H1 (cell line): ENCODE data around the gene WASF1. TPM values are rescaled to one million over a fixed set of nuclear protein-coding genes. Genes with fewer than 3 reads are reported as not detected.

Source experiments
- CTCF ChIA-PET: fragments of 300-600 bp; sonication (Branson Sonifier 250); formaldehyde crosslinking; loops from one replicate; lab custom pipeline; 2021; ENCODE audit not compliant: partially characterized antibody; lab: Charles Lee
- POLR2A ChIA-PET: fragments of 300-600 bp; sonication (Branson Sonifier 250); formaldehyde crosslinking; loops from one replicate; lab custom pipeline; 2021; ENCODE audit warnings: inconsistent platforms; ENCODE audit not compliant: partially characterized antibody; lab: Charles Lee
- DNase-seq, 2 experiments: peaks; one replicate each; pipeline versions ENCODE4 v3.0.0 to v3.0.0-alpha.2; 2010 to 2022; ENCODE audit warnings: low spot score in 2 of 2, low read depth in 1 of 2, mixed read lengths in 1 of 2
- FAIRE-seq: peaks from 2 replicates; lab custom pipeline; 2011; peaks lifted over from hg19 to GRCh38; lab: Jason Lieb, UNC
- H2AFZ ChIP-seq: 2 replicates; pipeline ENCODE4 v1.8.1; 2012; ENCODE audit warnings: low read length, inconsistent platforms
- H2AK5ac ChIP-seq: 2 replicates; pipeline ENCODE4 v1.6.1; 2013; ENCODE audit warnings: low read depth, low read length
- H2BK120ac ChIP-seq: replicated peaks from 2 replicates; pipeline ENCODE3; 2013; ENCODE audit warnings: low read depth, low read length, inconsistent platforms
- H2BK12ac ChIP-seq: 2 replicates; pipeline ENCODE4 v1.6.1; 2013; ENCODE audit warnings: low read depth, low read length
- H2BK15ac ChIP-seq: 2 replicates; pipeline ENCODE4 v1.6.1; 2013; ENCODE audit warnings: low read length
- H2BK20ac ChIP-seq: 2 replicates; pipeline ENCODE4 v1.6.1; 2013; ENCODE audit warnings: low read length
- H2BK5ac ChIP-seq: 2 replicates; pipeline ENCODE4 v1.6.1; 2013; ENCODE audit warnings: low read depth, low read length
- H3K14ac ChIP-seq: 2 replicates; pipeline ENCODE4 v1.6.1; 2013; ENCODE audit warnings: inconsistent platforms; ENCODE audit not compliant: insufficient read length
- H3K18ac ChIP-seq: 2 replicates; pipeline ENCODE4 v1.6.1; 2013; ENCODE audit warnings: low read length; ENCODE audit errors: extremely low read depth
- H3K23ac ChIP-seq: 2 replicates; pipeline ENCODE4 v1.6.1; 2013; ENCODE audit warnings: inconsistent platforms; ENCODE audit not compliant: insufficient read length
- H3K23me2 ChIP-seq: 2 replicates; pipeline ENCODE4 v1.6.1; 2013; ENCODE audit warnings: low read depth, low read length
- H3K27ac ChIP-seq: 2 replicates; pipeline ENCODE4 v1.6.1; 2011; ENCODE audit warnings: low read depth, low read length, inconsistent platforms
- H3K27me3 ChIP-seq, 4 experiments: replicated peaks in 1 of 4; 1 replicate in 1 of 4; 2 replicates in 3 of 4; pipeline versions ENCODE4 v1.6.1 to v1.8.1; 2011 to 2013; ENCODE audit warnings: low read length in 3 of 4, mild to moderate bottlenecking in 3 of 4, inconsistent platforms in 2 of 4, mixed read lengths in 2 of 4, moderate library complexity in 1 of 4; ENCODE audit not compliant: control insufficient read depth in 3 of 4, insufficient read depth in 3 of 4; ENCODE audit errors: extremely low read depth in 1 of 4
- H3K36me3 ChIP-seq, 4 experiments: 2 replicates each; pipeline versions ENCODE4 v1.6.1 to v1.8.1; 2011 to 2013; ENCODE audit warnings: mild to moderate bottlenecking in 4 of 4, low read length in 3 of 4, moderate library complexity in 2 of 4, control low read depth in 1 of 4, inconsistent platforms in 1 of 4; ENCODE audit not compliant: insufficient read depth in 4 of 4, control insufficient read depth in 2 of 4
- H3K4ac ChIP-seq: replicated peaks from 2 replicates; pipeline ENCODE3; 2013; ENCODE audit warnings: low read length, low read depth, mixed read lengths, inconsistent platforms; ENCODE audit not compliant: insufficient read length
- H3K4me1 ChIP-seq, 4 experiments: replicated peaks in 1 of 4; 1 replicate in 1 of 4; 2 replicates in 3 of 4; pipeline versions ENCODE4 v1.6.1 to v1.8.1; 2011 to 2013; ENCODE audit warnings: low read length in 3 of 4, inconsistent platforms in 2 of 4, mixed read lengths in 1 of 4; ENCODE audit not compliant: insufficient read depth in 4 of 4, control insufficient read depth in 3 of 4
- H3K4me2 ChIP-seq, 2 experiments: 2 replicates each; pipeline versions ENCODE4 v1.6.1 to v1.8.1; 2011 to 2013; ENCODE audit warnings: low read depth in 2 of 2, low read length in 2 of 2, control low read depth in 1 of 2, inconsistent platforms in 1 of 2, mild to moderate bottlenecking in 1 of 2; ENCODE audit not compliant: insufficient read depth in 1 of 2
- H3K4me3 ChIP-seq, 4 experiments: fragments of 200-600, 300-600 bp in 1 of 4; sonication (generic), shearing (Covaris generic), sonication (Bioruptor Twin) in 1 of 4; 2 replicates each; pipeline versions ENCODE4 v1.5.1 to v1.8.1; 2011 to 2016; ENCODE audit warnings: low read length in 4 of 4, low read depth in 3 of 4, control low read depth in 2 of 4, inconsistent platforms in 2 of 4, mild to moderate bottlenecking in 2 of 4, mixed read lengths in 1 of 4, moderate library complexity in 1 of 4; ENCODE audit not compliant: insufficient read depth in 2 of 4; ENCODE audit errors: extremely low read depth in 1 of 4
- H3K56ac ChIP-seq: replicated peaks from 2 replicates; pipeline ENCODE3; 2013; ENCODE audit warnings: low read depth, mild to moderate bottlenecking, mixed read lengths, low read length, inconsistent platforms; ENCODE audit not compliant: insufficient read length
- H3K79me1 ChIP-seq: 2 replicates; pipeline ENCODE4 v1.6.1; 2013; ENCODE audit warnings: low read depth, low read length, control low read depth
- H3K79me2 ChIP-seq, 2 experiments: 2 replicates each; pipeline versions ENCODE4 v1.6.1 to v1.8.1; 2012 to 2013; ENCODE audit warnings: low read length in 2 of 2, mild to moderate bottlenecking in 2 of 2, inconsistent platforms in 1 of 2; ENCODE audit not compliant: insufficient read depth in 2 of 2, control insufficient read depth in 1 of 2
- H3K9ac ChIP-seq, 4 experiments: replicated peaks in 1 of 4; 1 replicate in 1 of 4; 2 replicates in 3 of 4; pipeline versions ENCODE4 v1.6.1 to v1.8.1; 2011 to 2013; ENCODE audit warnings: low read depth in 3 of 4, low read length in 3 of 4, control low read depth in 2 of 4, mild to moderate bottlenecking in 2 of 4, moderate library complexity in 2 of 4, inconsistent platforms in 1 of 4; ENCODE audit errors: extremely low read depth in 1 of 4
- H3K9me3 ChIP-seq, 2 experiments: 2 replicates each; pipeline versions ENCODE4 v1.6.1 to v1.8.1; 2012 to 2013; ENCODE audit warnings: mild to moderate bottlenecking in 2 of 2, moderate library complexity in 2 of 2, control low read depth in 1 of 2, inconsistent platforms in 1 of 2, low read depth in 1 of 2, low read length in 1 of 2, mixed read lengths in 1 of 2; ENCODE audit not compliant: insufficient read depth in 2 of 2
- H4K20me1 ChIP-seq, 2 experiments: replicated peaks in 1 of 2; 2 replicates each; pipeline versions ENCODE3 to v1.8.1; 2011 to 2013; ENCODE audit warnings: inconsistent platforms in 2 of 2, low read length in 2 of 2, mild to moderate bottlenecking in 1 of 2; ENCODE audit not compliant: insufficient read depth in 2 of 2, control insufficient read depth in 1 of 2
- H4K5ac ChIP-seq: 2 replicates; pipeline ENCODE4 v1.6.1; 2013; ENCODE audit warnings: low read length, low read depth, mixed read lengths, inconsistent platforms; ENCODE audit not compliant: insufficient read length
- H4K8ac ChIP-seq: 2 replicates; pipeline ENCODE4 v1.8.0; 2013; ENCODE audit warnings: mild to moderate bottlenecking, moderate library complexity, low read length, inconsistent platforms; ENCODE audit not compliant: insufficient read depth; ENCODE audit errors: extremely low read depth
- H4K91ac ChIP-seq: replicated peaks from 2 replicates; pipeline ENCODE3; 2013; ENCODE audit warnings: low read length, mixed read lengths, inconsistent platforms; ENCODE audit not compliant: insufficient read length
- ATF2 ChIP-seq: IDR thresholded peaks from 2 replicates; pipeline ENCODE4 v1.6.1; 2012; ENCODE audit warnings: low read length, inconsistent platforms
- CBX8 ChIP-seq: fragments of 300-800, 300-1000 bp; sonication (generic); IDR thresholded peaks from 2 replicates; pipeline ENCODE4 v1.7.1; 2016; ENCODE audit warnings: low read depth, low read length, borderline replicate concordance
- CHD2 ChIP-seq: IDR thresholded peaks from 2 replicates; pipeline ENCODE4 v1.6.1; 2012; ENCODE audit warnings: low read length, improper control_type of control experiment
- KDM4A ChIP-seq: IDR thresholded peaks from one replicate; pipeline ENCODE4 v1.7.1; 2012; ENCODE audit warnings: low read depth, mild to moderate bottlenecking, moderate library complexity, low read length, inconsistent platforms; ENCODE audit not compliant: severe bottlenecking
- MAX ChIP-seq: IDR thresholded peaks from 2 replicates; pipeline ENCODE4 v1.6.1; 2012; ENCODE audit warnings: inconsistent platforms
- NRF1 ChIP-seq: IDR thresholded peaks from 2 replicates; pipeline ENCODE4 v1.6.1; 2011; ENCODE audit warnings: mild to moderate bottlenecking, low read depth, low read length, improper control_type of control experiment
- SAP30 ChIP-seq: fragments of 300-600 bp; sonication (generic); IDR thresholded peaks from 2 replicates; pipeline ENCODE4 v1.7.1; 2012; ENCODE audit warnings: low read length, moderate library complexity, mild to moderate bottlenecking, inconsistent platforms; ENCODE audit not compliant: insufficient read depth, insufficient replicate concordance
- SRF ChIP-seq: IDR thresholded peaks from 2 replicates; pipeline ENCODE4 v1.6.1; 2011; ENCODE audit warnings: mild to moderate bottlenecking, low read depth, low read length, moderate library complexity
- SUZ12 ChIP-seq: fragments of 200-600 bp; sonication (generic); IDR thresholded peaks from 2 replicates; pipeline ENCODE4 v1.6.1; 2012; ENCODE audit warnings: mild to moderate bottlenecking, inconsistent platforms, low read length, moderate library complexity, mixed read lengths
- TEAD4 ChIP-seq: IDR thresholded peaks from 2 replicates; pipeline ENCODE4 v1.6.1; 2012; ENCODE audit warnings: low read depth, low read length, inconsistent platforms, mixed read lengths
- WGBS, 2 experiments: shearing (Covaris generic) in 1 of 2; methylation state at CpG; one replicate each; pipeline versions ENCODE4 v1.1.6 to v1.1.7; 2013 to 2015; ENCODE audit warnings: low lambda C conversion rate in 2 of 2, mixed read lengths in 2 of 2, inconsistent platforms in 1 of 2, low coverage in 1 of 2, missing lambda C conversion rate in 1 of 2; ENCODE audit not compliant: insufficient replicate concordance in 2 of 2, insufficient coverage in 1 of 2, insufficient read length in 1 of 2; ENCODE audit errors: extremely low coverage in 1 of 2, missing lambda C conversion rate in 1 of 2; 5-methylcytosine and 5-hydroxymethylcytosine counted together
- polyA plus RNA-seq, 7 experiments: library from polyadenylated mRNA; depleted of rRNA in 3 of 7; stranded (reverse) in 5 of 7; unstranded in 2 of 7; fragments of >200 nt in 5 of 7; fragments of 200-250 nt in 2 of 7; gene quantifications; 1 replicate in 5 of 7; 2 replicates in 1 of 7; 4 replicates in 1 of 7; pipeline versions ENCODE4 v1.2.1 to v1.2.3, GENCODE V29; 2011 to 2013; ENCODE audit warnings: missing spikeins in 2 of 7, mixed read lengths in 2 of 7
- total RNA-seq: library from RNA; stranded (reverse); fragmentation: NEBNext Ultra II Directional; extraction: Animal tissue kit (Norgen Biotek cat#: 25700); gene quantifications from 2 replicates; pipeline ENCODE4 v1.2.1, GENCODE V29; 2021

WASF1 gene
- total and polyA plus RNA-seq, 2 of the 8 experiments (the other 6 are each of a cell fraction or from before 2014, with no cell fraction given), result 37.6 to 39.9 TPM

GRCh38 chr6:110095935-110096334 is 83.5 kb downstream of the WASF1 start:
- WGBS, 2 experiments, result 95 to 100% methylated on average over 1 of the region's 1 CpG
- no peak overlapping the region for H3K4me2 ChIP-seq
- no peak overlapping the region for H3K9ac ChIP-seq
- H2BK15ac ChIP-seq, result no peak overlapping the region
- no peak overlapping the region for H2AFZ ChIP-seq
- H3K36me3 ChIP-seq, result peaks cover 0 to 4% (median 2%) of the 10 kb centered on the region in 4 experiments; a peak in 1 of 8 replicates
- CTCF ChIA-PET, result interaction anchor here (1.2 kb wide), 1 partner anchor 11 kb away, joined by 4 read pairs; no protein-coding TSS in a partner anchor
- POLR2A ChIA-PET, result interaction anchor here (1.4 kb wide), 1 partner anchor 15 kb away, joined by 6 read pairs; no protein-coding TSS in a partner anchor
- no peak overlapping the region for H2BK5ac ChIP-seq
- H2BK12ac ChIP-seq, result no peak overlapping the region
- H4K91ac ChIP-seq, result no peak overlapping the region
- no peak overlapping the region for H3K18ac ChIP-seq
- H3K23ac ChIP-seq, result no peak overlapping the region
- peaks cover 0 to 6% (median 0%) of the 10 kb centered on the region in 4 experiments; a peak in 2 of 7 replicates for H3K4me1 ChIP-seq
- no peaks in the 10 kb centered on the region for H4K20me1 ChIP-seq
- no peak overlapping the region for H3K56ac ChIP-seq
- no peaks in the 10 kb centered on the region for H3K27me3 ChIP-seq
- no peaks in the 10 kb centered on the region for H3K9me3 ChIP-seq
- H2AK5ac ChIP-seq, result no peak overlapping the region
- no peak overlapping the region for H3K14ac ChIP-seq
- no peak for DNase-seq
- no peaks in the 10 kb centered on the region for H3K23me2 ChIP-seq
- no peak overlapping the region for H2BK20ac ChIP-seq
- no peak overlapping the region for H3K4me3 ChIP-seq
- no peaks in the 10 kb centered on the region for H3K79me1 ChIP-seq
- H3K27ac ChIP-seq, result no peak overlapping the region
- H2BK120ac ChIP-seq, result no peak overlapping the region
- no peaks in the 10 kb centered on the region for H3K79me2 ChIP-seq
- no peak for FAIRE-seq
- H4K8ac ChIP-seq, result no peak overlapping the region
- no peak overlapping the region for H4K5ac ChIP-seq
- no peak overlapping the region for H3K4ac ChIP-seq
- no peak for TF ChIP-seq SUZ12
- TF ChIP-seq SRF, result no peak
- TF ChIP-seq SAP30, result no peak
- TF ChIP-seq ATF2, result no peak
- TF ChIP-seq TEAD4, result no peak
- no peak for TF ChIP-seq CHD2
- TF ChIP-seq KDM4A, result no peak
- TF ChIP-seq MAX, result no peak
- no peak for TF ChIP-seq CBX8
- TF ChIP-seq NRF1, result no peak
